Brain microvascular endothelial cell (primary cell): ENCODE data around the gene PRR12.

ENCODE experiments used
- DNase-seq: peaks from one replicate; pipeline ENCODE4 v3.0.0-alpha.2; 2020
- H3K27ac ChIP-seq: fragments of 250-450 bp; sonication (Bioruptor Pico); 2 replicates; pipeline ENCODE4 v1.5.1; 2020; ENCODE audit warnings: mild to moderate bottlenecking, moderate library complexity
- H3K27me3 ChIP-seq: fragments of 250-450 bp; sonication (Bioruptor Pico); replicated peaks from 2 replicates; pipeline ENCODE4 v1.5.1; 2020; ENCODE audit warnings: mild to moderate bottlenecking
- H3K36me3 ChIP-seq: fragments of 250-450 bp; sonication (Bioruptor Pico); replicated peaks from 2 replicates; pipeline ENCODE4 v1.5.1; 2020; ENCODE audit warnings: mild to moderate bottlenecking
- H3K4me3 ChIP-seq: 2 replicates; pipeline ENCODE4 v1.5.1; 2011; ENCODE audit warnings: low read depth, mild to moderate bottlenecking, control low read depth, low read length, moderate library complexity
- CTCF ChIP-seq: IDR thresholded peaks from 2 replicates; pipeline ENCODE4 v1.5.1; 2011; ENCODE audit warnings: low read depth, mild to moderate bottlenecking, moderate library complexity, low read length, control low read depth, inconsistent platforms; ENCODE audit errors: missing control alignments
- in situ Hi-C: cut with HindIII; loops from 2 replicates; pipeline ENCODE4 v1.10.0; 2017; ENCODE audit warnings: low sequenced_read_pairs, low pct_ligation_motif_present

The PRR12 gene

GRCh38 chr19:49590071-49590970 is 661 bp upstream of the PRR12 start:
- Histone ChIP-seq H3K27me3 (no peaks in the 10 kb centered on the region), H3K4me3 (peak overlapping the region; percentile 85), H3K27ac (peak overlapping the region; percentile 70), H3K36me3 (peaks cover 15% of the 10 kb centered on the region)
- in situ Hi-C loops: no loop called here
- peak; percentile 97 for DNase-seq
- TF ChIP-seq CTCF: peak; percentile 29

GRCh38 chr19:49591731-49592485 is 926 bp downstream of the PRR12 start:
- Histone ChIP-seq H3K27me3 (no peaks in the 10 kb centered on the region), H3K4me3 (peak overlapping the region; percentile 85), H3K36me3 (peaks cover 28% of the 10 kb centered on the region), H3K27ac (peak overlapping the region; percentile 28)
- no peak for TF ChIP-seq CTCF
- peak; percentile 19 for DNase-seq
- in situ Hi-C loops: no loop called here

GRCh38 chr19:49592486-49593232 is 1.7 kb downstream of the PRR12 start:
- Histone ChIP-seq H3K27ac (peak overlapping the region; percentile 1), H3K4me3 (peak overlapping the region; percentile 85), H3K36me3 (peaks cover 36% of the 10 kb centered on the region), H3K27me3 (no peaks in the 10 kb centered on the region)
- no peak for DNase-seq
- in situ Hi-C loops: no loop called here
- TF ChIP-seq CTCF: no peak

GRCh38 chr19:49593233-49594113 is 2.5 kb downstream of the PRR12 start:
- in situ Hi-C loops: no loop called here
- Histone ChIP-seq H3K4me3 (peak overlapping the region; percentile 85), H3K27me3 (no peaks in the 10 kb centered on the region), H3K27ac (peak overlapping the region; percentile 5), H3K36me3 (peaks cover 42% of the 10 kb centered on the region)
- no peak for TF ChIP-seq CTCF
- DNase-seq: peak; percentile 92
